Endothelial cell of umbilical vein (primary cell): ENCODE results near the gene ZNF425.

Experiments used
- CTCF ChIP-seq, 2 donors: IDR thresholded peaks; 1 replicate in 1 of 2; 2 replicates in 1 of 2; pipeline ENCODE4 v1.5.1; 2011; ENCODE audit warnings: low read length in 2 of 2, mild to moderate bottlenecking in 2 of 2, moderate library complexity in 2 of 2, control low read depth in 1 of 2, inconsistent platforms in 1 of 2, low read depth in 1 of 2; ENCODE audit not compliant: insufficient read depth in 1 of 2; ENCODE audit errors: extremely low read depth in 1 of 2
- MYC ChIP-seq: IDR thresholded peaks from one replicate; pipeline ENCODE4 v1.6.1; 2011; ENCODE audit warnings: mild to moderate bottlenecking, low read depth, low read length
- POLR2A ChIP-seq: IDR thresholded peaks from 2 replicates; pipeline ENCODE4 v1.6.1; 2012; ENCODE audit warnings: low read depth, mild to moderate bottlenecking, control low read depth, low read length
- POLR2AphosphoS5 ChIP-seq: IDR thresholded peaks from 2 replicates; pipeline ENCODE4 v1.6.1; 2012; ENCODE audit warnings: low read depth, mild to moderate bottlenecking, control low read depth, low read length, moderate library complexity; ENCODE audit not compliant: insufficient read depth

DNA sequence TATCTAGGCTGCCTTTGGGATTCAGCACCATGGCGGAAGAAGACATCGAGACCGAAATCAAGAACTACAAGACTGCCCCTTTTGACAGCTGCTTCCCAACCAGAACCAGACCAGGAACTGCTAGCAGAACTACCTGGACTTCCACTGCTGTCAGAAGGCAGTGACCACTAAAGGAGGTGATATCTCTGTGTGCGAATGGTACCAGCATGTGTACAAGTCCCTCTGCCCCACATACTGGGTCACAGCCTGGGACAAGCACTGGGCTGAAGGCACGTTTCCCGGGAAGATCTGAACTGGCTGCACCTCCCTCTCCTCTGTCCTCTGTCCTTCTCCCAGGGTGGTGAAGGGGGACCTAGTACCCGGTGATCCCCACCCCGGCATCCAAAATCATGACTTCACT lies 72.2 kb downstream of the ZNF425 start:
- no peak for TF ChIP-seq CTCF (IDR thresholded peaks at IDR 0.05; ENCODE audit: extremely low read depth in 1 of 2, insufficient read depth in 1 of 2, low read depth in 1 of 2, low read length in 2 of 2)
- TF ChIP-seq POLR2A, result no peak
- no peak for TF ChIP-seq POLR2AphosphoS5
- TF ChIP-seq MYC, result no peak
